Astrocyte (in vitro differentiated cells and primary cell): ENCODE results near the gene PARD3B.

ENCODE experiments used
- CTCF ChIP-seq: IDR thresholded peaks from 2 replicates; pipeline ENCODE4 v1.5.1; 2011; ENCODE audit warnings: low read depth, mild to moderate bottlenecking, inconsistent platforms, low read length, moderate library complexity; ENCODE audit not compliant: insufficient read depth
- EZH2 ChIP-seq: IDR thresholded peaks from 2 replicates; pipeline ENCODE4 v1.6.1; 2012; ENCODE audit warnings: mild to moderate bottlenecking, low read length, inconsistent platforms; ENCODE audit not compliant: insufficient read depth

GRCh38 chr2:204667990-204668389 lies 122.7 kb downstream of the PARD3B start:
- no peak for TF ChIP-seq CTCF
- no peak for TF ChIP-seq EZH2
